Cardiac ventricle fibroblast (primary cell): ENCODE measurements around the gene STMND1. TPM values are rescaled to one million over a fixed set of nuclear protein-coding genes. Genes with fewer than 3 reads are reported as not detected.

Source experiments
- total RNA-seq: library from RNA; depleted of rRNA; stranded (reverse); fragments of >200 nt; gene quantifications from 2 replicates; pipeline ENCODE4 v1.2.3, GENCODE V29; 2015

The STMND1 gene
- total RNA-seq: not detected in 2 replicates

GRCh38 chr6:17101422-17102257 is at the start of gene STMND1:
TSS of gene STMND1 (plus strand) at chr6:17102050. CDS start at chr6:17102258, 208 bp downstream.

Other genes starting within 250 kb of the STMND1 start
- 0.25 TPM in 1 of 2 replicates, not detected in the other for gene RBM24, start 179.3 kb downstream of the STMND1 start, total RNA-seq